AG10803 (cell line): ENCODE results near the gene MAPT.
"Not testable (repeated sequence)": the region's sequence is repeated elsewhere in the genome, so short reads cannot be mapped to it uniquely, and the experiment has no call there.

Experiments used
- DNase-seq: peaks from one replicate; pipeline ENCODE4 v3.0.0; 2010; ENCODE audit warnings: low read depth
- H3K4me3 ChIP-seq: 2 replicates; pipeline ENCODE4 v1.5.1; 2011; ENCODE audit warnings: mild to moderate bottlenecking, low read length, control low read depth
- TF ChIP-seq, protein P1 (sequence below): conservative IDR thresholded peaks from 2 replicates; pipeline ENCODE4 v1.5.1; 2011; ENCODE audit warnings: mild to moderate bottlenecking, low read length, control low read depth, inconsistent platforms

MAPT gene

DNA sequence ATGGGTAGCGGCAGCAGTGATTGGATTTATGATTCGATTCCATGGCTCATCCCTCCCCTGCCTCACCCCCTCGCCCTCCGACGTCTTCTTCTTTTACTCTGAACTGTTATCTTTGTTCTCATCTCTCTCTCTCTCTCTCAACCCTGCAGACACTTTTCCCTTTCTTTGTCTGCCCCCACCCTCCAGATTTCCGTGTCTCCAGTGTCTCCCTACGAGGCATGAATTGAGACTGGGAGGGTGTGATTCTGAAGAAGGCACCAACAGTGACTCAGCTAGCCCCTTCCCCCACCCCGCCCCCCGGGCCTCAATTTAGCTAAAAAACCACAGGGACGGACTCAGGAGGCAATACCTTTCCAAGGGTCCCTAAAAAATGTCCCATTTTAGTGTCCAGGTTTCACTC is 57.0 kb downstream of the MAPT start:
- TF ChIP-seq, protein P1, sequence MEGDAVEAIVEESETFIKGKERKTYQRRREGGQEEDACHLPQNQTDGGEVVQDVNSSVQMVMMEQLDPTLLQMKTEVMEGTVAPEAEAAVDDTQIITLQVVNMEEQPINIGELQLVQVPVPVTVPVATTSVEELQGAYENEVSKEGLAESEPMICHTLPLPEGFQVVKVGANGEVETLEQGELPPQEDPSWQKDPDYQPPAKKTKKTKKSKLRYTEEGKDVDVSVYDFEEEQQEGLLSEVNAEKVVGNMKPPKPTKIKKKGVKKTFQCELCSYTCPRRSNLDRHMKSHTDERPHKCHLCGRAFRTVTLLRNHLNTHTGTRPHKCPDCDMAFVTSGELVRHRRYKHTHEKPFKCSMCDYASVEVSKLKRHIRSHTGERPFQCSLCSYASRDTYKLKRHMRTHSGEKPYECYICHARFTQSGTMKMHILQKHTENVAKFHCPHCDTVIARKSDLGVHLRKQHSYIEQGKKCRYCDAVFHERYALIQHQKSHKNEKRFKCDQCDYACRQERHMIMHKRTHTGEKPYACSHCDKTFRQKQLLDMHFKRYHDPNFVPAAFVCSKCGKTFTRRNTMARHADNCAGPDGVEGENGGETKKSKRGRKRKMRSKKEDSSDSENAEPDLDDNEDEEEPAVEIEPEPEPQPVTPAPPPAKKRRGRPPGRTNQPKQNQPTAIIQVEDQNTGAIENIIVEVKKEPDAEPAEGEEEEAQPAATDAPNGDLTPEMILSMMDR = no peak
- no peak overlapping the region for H3K4me3 ChIP-seq
- no peak for DNase-seq

DNA sequence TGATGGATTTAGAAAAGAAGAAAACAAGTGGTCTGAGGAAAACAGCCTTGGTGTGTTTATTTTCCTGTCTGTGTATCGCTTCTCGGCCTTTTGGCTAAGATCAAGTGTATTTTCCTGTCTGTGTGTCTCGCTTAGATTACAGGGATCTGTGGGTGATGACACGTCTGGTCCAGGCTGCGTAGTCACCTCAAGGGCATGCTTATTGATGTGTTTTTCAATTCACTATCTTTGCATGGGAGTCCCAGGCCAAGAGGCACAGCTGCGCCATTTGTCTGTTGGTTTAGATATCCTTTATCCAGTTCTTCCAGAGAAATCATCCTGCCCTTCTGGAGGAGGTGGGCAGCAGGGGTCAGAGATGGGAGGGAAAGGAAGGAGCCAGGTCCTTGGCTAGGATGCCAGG is 57.6 kb downstream of the MAPT start:
- no peak for DNase-seq
- TF ChIP-seq, protein P1 = no peak

DNA sequence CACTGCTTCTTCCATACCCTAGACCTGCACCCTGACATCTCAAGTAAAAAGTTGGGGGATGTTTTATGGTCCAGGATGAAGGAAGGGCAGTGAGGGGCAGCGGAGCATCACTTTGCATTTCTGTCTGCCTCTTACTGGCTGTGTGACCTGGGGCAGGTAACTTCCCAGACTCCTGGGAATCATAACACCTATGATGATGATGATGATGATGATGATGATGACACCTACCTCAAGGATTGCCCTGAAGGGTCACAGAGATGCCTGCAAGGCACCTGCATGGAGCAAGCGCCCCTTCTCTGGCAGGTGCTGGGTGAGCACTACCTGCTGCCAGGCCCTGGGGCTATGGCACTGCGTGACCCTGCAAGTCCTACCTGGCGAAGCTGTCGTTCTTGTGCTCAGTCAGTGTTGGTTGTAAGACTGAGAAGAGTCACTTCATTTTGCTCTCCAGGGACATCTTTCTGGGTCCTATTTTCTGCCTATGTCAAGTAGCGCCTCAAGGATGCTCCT is 58.5 kb downstream of the MAPT start:
- TF ChIP-seq, protein P1 = no peak
- no peak for DNase-seq
- H3K4me3 ChIP-seq = no peak overlapping the region

More for the DNA sequence above, 57.6 kb downstream of the MAPT start:
- no peak overlapping the region for H3K4me3 ChIP-seq

DNA sequence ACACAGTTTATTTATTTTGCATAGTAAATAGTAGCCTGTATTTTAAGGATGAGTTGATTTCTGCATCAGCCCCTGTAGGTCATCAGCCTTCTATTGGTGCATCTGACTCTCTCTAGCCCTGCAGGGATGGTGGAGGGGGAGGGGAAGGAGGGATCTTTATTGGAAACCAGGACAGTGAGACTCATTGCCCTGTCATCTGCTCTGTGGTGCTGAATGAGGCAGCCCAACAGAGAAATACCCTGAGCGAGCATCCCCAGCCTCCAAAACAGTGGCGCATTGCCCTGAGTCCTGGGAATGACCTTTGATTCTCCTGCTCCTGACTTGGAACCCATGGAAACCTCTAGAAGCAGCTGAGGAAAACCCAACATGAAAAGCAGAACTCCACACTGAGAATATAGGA is 59.2 kb downstream of the MAPT start:
- H3K4me3 ChIP-seq = no peak overlapping the region
- no peak for DNase-seq
- TF ChIP-seq, protein P1 = no peak

DNA sequence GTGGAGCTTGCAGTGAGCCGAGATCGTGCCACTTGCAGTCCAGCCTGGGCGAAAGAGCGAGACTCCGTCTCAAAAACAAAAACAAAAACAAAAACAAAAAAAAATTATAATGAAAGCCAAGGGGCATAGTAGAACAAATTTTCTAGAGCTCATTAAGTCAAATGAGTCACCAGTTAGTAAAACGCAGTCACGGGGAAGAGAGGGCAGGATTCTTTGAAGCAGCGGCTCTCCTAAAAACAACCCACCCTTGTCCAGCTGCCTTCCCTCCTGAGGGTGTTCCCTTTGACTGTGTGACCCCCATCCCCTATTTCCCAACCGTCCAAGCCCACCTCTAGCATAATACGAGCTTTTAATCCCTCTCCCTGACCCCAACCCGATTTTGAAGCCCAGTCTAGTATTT is 60.6 kb downstream of the MAPT start:
- TF ChIP-seq, protein P1 = no peak
- no peak for DNase-seq
- H3K4me3 ChIP-seq = no peak overlapping the region

DNA sequence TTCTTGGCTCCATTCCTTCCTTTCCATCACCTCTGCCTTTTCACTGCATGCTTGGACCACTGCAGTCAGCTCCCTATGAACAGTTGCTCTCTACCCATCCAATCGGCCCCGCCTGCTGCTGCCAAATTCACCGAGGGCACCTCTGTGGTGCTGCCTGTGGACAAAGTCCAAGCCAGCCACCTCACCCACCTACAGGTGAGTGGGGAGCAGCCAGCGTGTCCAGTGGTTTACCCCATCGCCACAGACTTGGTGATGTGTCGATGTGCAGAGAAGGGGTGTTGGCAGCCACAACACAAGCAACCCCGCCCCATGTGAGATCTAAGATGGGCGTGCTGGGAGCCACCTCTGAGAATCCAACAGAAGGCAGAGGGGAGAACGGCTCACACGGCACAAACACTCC is 61.0 kb downstream of the MAPT start:
- DNase-seq = no peak
- TF ChIP-seq, protein P1 = no peak
- H3K4me3 ChIP-seq = no peak overlapping the region

DNA sequence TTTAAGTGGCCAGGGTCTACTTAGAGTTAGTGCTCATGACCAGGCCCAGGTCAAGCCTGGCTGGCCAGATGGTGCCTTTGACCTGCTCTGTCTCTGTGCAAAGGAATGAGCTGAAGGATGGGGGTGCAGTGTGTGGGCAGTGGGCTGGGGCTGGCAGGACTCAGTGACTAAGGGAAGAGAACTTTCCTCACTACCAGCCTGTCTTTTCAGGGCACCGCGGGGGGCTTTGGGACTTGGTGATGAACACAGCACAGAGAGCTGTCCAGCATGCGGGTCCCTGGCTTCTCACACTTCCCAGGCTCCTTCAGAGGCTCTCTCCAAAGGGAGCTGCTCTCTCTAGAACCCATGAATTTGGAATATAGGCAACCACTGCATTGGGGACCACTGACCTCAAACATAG is 61.7 kb downstream of the MAPT start:
- H3K4me3 ChIP-seq = no peak overlapping the region
- TF ChIP-seq, protein P1 = no peak
- no peak for DNase-seq

DNA sequence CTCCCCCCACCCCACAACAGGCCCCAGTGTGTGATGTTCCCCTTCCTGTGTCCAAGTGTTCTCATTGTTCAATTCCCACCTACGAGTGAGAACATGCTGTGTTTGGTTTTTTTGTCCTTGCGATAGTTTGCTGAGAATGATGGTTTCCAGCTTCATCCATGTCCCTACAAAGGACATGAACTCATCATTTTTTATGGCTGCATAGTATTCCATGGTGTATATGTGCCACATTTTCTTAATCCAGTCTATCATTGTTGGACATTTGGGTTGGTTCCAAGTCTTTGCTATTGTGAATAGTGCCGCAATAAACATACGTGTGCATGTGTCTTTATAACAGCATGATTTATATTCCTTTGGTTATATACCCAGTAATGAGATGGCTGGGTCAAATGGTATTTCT is 62.4 kb downstream of the MAPT start:
- not testable (repeated sequence) for DNase-seq, H3K4me3 ChIP-seq
